KMS-11 (cell line): ENCODE measurements around the gene MEGF8.

Source experiments
- H2AFZ ChIP-seq: fragments of 200-600 bp; sonication (generic); 2 replicates; pipeline ENCODE4 v1.6.1; 2016; ENCODE audit warnings: antibody characterized with exemption, mixed run types, low read depth
- H3K27ac ChIP-seq: fragments of 200-600 bp; sonication (generic); 2 replicates; pipeline ENCODE4 v1.6.1; 2016; ENCODE audit warnings: mild to moderate bottlenecking, mixed run types
- H3K27me3 ChIP-seq: fragments of 200-600 bp; sonication (generic); 2 replicates; pipeline ENCODE4 v1.6.1; 2017; ENCODE audit warnings: mild to moderate bottlenecking, low read depth, mixed run types, moderate library complexity; ENCODE audit not compliant: insufficient read depth
- H3K36me3 ChIP-seq: fragments of 200-600 bp; sonication (generic); 2 replicates; pipeline ENCODE4 v1.6.1; 2017; ENCODE audit warnings: mild to moderate bottlenecking, mixed run types; ENCODE audit not compliant: insufficient read depth
- H3K4me1 ChIP-seq: fragments of 200-600 bp; sonication (generic); 2 replicates; pipeline ENCODE4 v1.6.1; 2016; ENCODE audit warnings: mild to moderate bottlenecking, low read depth, mixed run types; ENCODE audit not compliant: poor library complexity, severe bottlenecking
- H3K4me2 ChIP-seq: fragments of 200-600 bp; sonication (generic); 2 replicates; pipeline ENCODE4 v1.7.0; 2016; ENCODE audit warnings: mild to moderate bottlenecking, mixed run types
- H3K4me3 ChIP-seq: fragments of 200-600 bp; sonication (generic); IDR thresholded peaks from 2 replicates; pipeline ENCODE4 v1.6.1; 2017; ENCODE audit warnings: low read depth, low read length, mixed read lengths; ENCODE audit not compliant: insufficient read depth
- H3K79me2 ChIP-seq: fragments of 200-600 bp; sonication (generic); 2 replicates; pipeline ENCODE4 v1.6.1; 2016; ENCODE audit warnings: low read depth, mixed run types; ENCODE audit not compliant: insufficient read depth
- H3K9ac ChIP-seq: fragments of 200-600 bp; sonication (generic); 2 replicates; pipeline ENCODE4 v1.6.1; 2016; ENCODE audit warnings: mild to moderate bottlenecking, mixed run types
- H4K20me1 ChIP-seq: fragments of 200-600 bp; sonication (generic); 2 replicates; pipeline ENCODE4 v1.6.1; 2016; ENCODE audit warnings: mild to moderate bottlenecking, mixed run types; ENCODE audit not compliant: insufficient read depth
- CTCF ChIP-seq: fragments of 200-600 bp; sonication (generic); conservative IDR thresholded peaks from 2 replicates; pipeline ENCODE4 v1.6.1; 2017; ENCODE audit warnings: low read depth, mild to moderate bottlenecking, antibody characterized with exemption, low read length, moderate library complexity, mixed read lengths

The MEGF8 gene

GRCh38 chr19:42361545-42361910 lies 36.1 kb downstream of the MEGF8 start:
- Histone ChIP-seq H3K4me3 (no peak overlapping the region), H3K4me2 (no peak overlapping the region), H3K9ac (no peak overlapping the region), H3K36me3 (no peaks in the 10 kb centered on the region), H3K27ac (no peak overlapping the region), H3K27me3 (no peaks in the 10 kb centered on the region), H2AFZ (no peak overlapping the region), H4K20me1 (no peaks in the 10 kb centered on the region), H3K4me1 (no peaks in the 10 kb centered on the region), H3K79me2 (no peaks in the 10 kb centered on the region)
- no peak for TF ChIP-seq CTCF

GRCh38 chr19:42362342-42362741 lies 36.9 kb downstream of the MEGF8 start:
- Histone ChIP-seq H2AFZ (no peak overlapping the region), H3K4me1 (no peaks in the 10 kb centered on the region), H3K9ac (no peak overlapping the region), H3K4me2 (no peak overlapping the region), H4K20me1 (no peaks in the 10 kb centered on the region), H3K27me3 (no peaks in the 10 kb centered on the region), H3K4me3 (no peak overlapping the region), H3K79me2 (no peaks in the 10 kb centered on the region), H3K36me3 (no peaks in the 10 kb centered on the region), H3K27ac (no peak overlapping the region)
- no peak for TF ChIP-seq CTCF

DNA sequence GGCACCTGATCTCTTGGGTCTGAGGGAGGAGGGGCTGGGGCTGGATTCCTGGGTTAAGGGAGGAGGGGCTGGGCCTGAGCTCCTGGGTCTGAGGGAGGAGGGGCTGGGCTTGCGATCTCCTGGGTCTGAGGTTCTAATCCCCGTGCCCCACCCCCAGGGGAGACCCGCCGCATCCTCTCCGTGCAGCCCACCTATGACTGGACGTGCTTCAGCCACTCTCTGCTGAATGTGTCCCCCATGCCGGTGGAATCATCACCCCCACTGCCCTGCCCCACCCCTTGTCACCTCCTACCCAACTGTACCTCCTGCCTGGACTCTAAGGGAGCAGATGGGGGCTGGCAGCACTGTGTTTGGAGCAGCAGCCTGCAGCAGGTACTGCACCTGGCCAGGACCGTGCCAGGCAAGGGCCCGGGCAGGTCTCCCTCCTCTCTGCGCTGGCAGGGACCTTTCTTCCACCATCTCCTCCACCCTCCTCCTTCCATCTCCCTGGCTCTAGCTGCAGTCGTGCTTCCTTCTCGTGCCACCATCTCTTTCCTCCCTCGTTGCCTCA lies 37.5 kb downstream of the MEGF8 start:
- Histone ChIP-seq H3K36me3 (no peaks in the 10 kb centered on the region), H3K27me3 (no peaks in the 10 kb centered on the region), H3K4me3 (no peak overlapping the region), H3K27ac (no peak overlapping the region), H4K20me1 (no peaks in the 10 kb centered on the region), H3K9ac (no peak overlapping the region), H3K4me1 (no peaks in the 10 kb centered on the region), H3K79me2 (no peaks in the 10 kb centered on the region), H3K4me2 (no peak overlapping the region), H2AFZ (no peak overlapping the region)
- TF ChIP-seq CTCF: no peak

DNA sequence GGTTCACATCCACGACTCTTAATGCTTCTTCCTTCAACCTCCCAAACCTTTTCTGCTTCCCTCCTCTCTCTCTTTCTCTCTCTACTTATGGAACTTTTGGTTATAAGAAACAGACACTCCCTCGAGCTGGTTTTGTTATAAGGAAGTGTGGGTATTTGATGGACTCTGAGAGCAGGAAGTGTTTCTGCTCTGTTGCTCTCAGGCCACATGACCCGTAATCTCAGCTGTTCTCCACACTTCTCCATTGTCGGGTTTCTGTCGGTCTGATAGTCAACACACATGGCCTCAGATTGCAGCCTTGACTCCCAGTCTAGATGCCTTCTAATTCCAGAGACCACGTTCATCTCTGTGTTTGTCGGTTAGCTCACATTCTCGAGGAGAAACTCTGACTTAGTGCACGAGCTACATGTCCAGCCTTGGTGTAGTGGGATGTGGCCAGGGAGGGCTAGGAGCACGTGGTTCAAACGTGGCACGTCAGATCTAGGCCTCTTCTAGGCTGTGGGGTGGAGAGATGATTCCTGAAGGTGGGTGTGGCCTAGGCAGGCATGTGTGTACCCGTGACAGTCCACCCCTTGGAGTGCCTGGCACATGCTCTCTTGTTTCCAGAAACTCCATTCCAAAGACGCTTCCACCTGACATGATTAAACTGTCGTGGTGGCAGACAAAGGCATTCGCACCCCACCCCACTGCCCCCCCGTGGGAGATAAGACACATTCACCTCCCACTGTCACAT lies 38.3 kb downstream of the MEGF8 start:
- no peaks in the 10 kb centered on the region for H3K79me2 ChIP-seq
- H3K27ac ChIP-seq: no peak overlapping the region
- H3K4me1 ChIP-seq: no peaks in the 10 kb centered on the region
- no peak overlapping the region for H3K4me3 ChIP-seq
- TF ChIP-seq CTCF: no peak
- no peaks in the 10 kb centered on the region for H3K27me3 ChIP-seq
- H4K20me1 ChIP-seq: no peaks in the 10 kb centered on the region
- H3K36me3 ChIP-seq: no peaks in the 10 kb centered on the region
- no peak overlapping the region for H2AFZ ChIP-seq
- H3K9ac ChIP-seq: no peak overlapping the region
- H3K4me2 ChIP-seq: no peak overlapping the region
